Measurements from ENCODE around the gene GIPC2.

- TF ChIP-seq CTCF (IDR thresholded peaks at IDR 0.05 in 4 of 5, conservative IDR thresholded peaks at IDR 0.05 in 1 of 5) = no peak
- TF ChIP-seq POLR2A (IDR thresholded peaks at IDR 0.05) = no peak
Measured at GRCh38 chr1:78101051-78101450, 55.3 kb downstream of the GIPC2 start.

All from gastrocnemius medialis (tissue), 4 donors.